Small intestine (tissue), 7 donors: Measurements from ENCODE around the gene PDE4D. TPM values are rescaled to one million over a fixed set of nuclear protein-coding genes. Genes with fewer than 3 reads are reported as not detected.

Source experiments
- DNase-seq, 2 donors: peaks; one replicate each; pipeline versions ENCODE4 v3.0.0 to v3.0.0-alpha.2; 2013
- FAIRE-seq: peaks from 2 replicates; lab custom pipeline; 2012; peaks lifted over from hg19 to GRCh38; lab: Jason Lieb, UNC
- H3K27ac ChIP-seq, 3 donors: one replicate each; pipeline ENCODE4 v1.5.1; 2013; ENCODE audit warnings: low read length in 2 of 3, mild to moderate bottlenecking in 2 of 3, control low read depth in 1 of 3, inconsistent platforms in 1 of 3, low read depth in 1 of 3, moderate library complexity in 1 of 3
- H3K27me3 ChIP-seq, 3 donors: one replicate each; pipeline ENCODE4 v1.6.1; 2013; ENCODE audit warnings: low read length in 3 of 3, inconsistent platforms in 1 of 3; ENCODE audit not compliant: control insufficient read depth in 3 of 3, insufficient read depth in 3 of 3
- H3K36me3 ChIP-seq, 3 donors: one replicate each; pipeline ENCODE4 v1.6.1; 2013; ENCODE audit warnings: low read length in 3 of 3, inconsistent platforms in 1 of 3, low read depth in 1 of 3, mild to moderate bottlenecking in 1 of 3, moderate library complexity in 1 of 3; ENCODE audit not compliant: control insufficient read depth in 3 of 3, insufficient read depth in 2 of 3
- H3K4me1 ChIP-seq, 3 donors: one replicate each; pipeline ENCODE4 v1.6.1; 2013; ENCODE audit warnings: low read length in 2 of 3, inconsistent platforms in 1 of 3, low read depth in 1 of 3, mild to moderate bottlenecking in 1 of 3, moderate library complexity in 1 of 3; ENCODE audit not compliant: control insufficient read depth in 3 of 3, insufficient read depth in 2 of 3
- H3K4me3 ChIP-seq, 3 donors: one replicate each; pipeline ENCODE4 v1.5.1; 2013; ENCODE audit warnings: low read length in 3 of 3, control low read depth in 1 of 3, inconsistent platforms in 1 of 3, low read depth in 1 of 3, mild to moderate bottlenecking in 1 of 3, moderate library complexity in 1 of 3
- H3K9me3 ChIP-seq, 2 donors: one replicate each; pipeline ENCODE4 v1.6.1; 2013; ENCODE audit warnings: low read depth in 1 of 2, low read length in 1 of 2; ENCODE audit not compliant: control insufficient read depth in 2 of 2, insufficient read depth in 1 of 2
- WGBS, 3 donors: extraction: QIAGEN DNeasy Blood & Tissue Kit; methylation state at CpG; one replicate each; pipeline ENCODE4 v1.1.7; 2013; 5-methylcytosine and 5-hydroxymethylcytosine counted together
- polyA plus RNA-seq, 4 donors: library from polyadenylated mRNA; stranded (reverse) in 3 of 4; unstranded in 1 of 4; fragments of 200-250 nt in 3 of 4; fragments of 120-200 nt in 1 of 4; gene quantifications; one replicate each; pipeline versions ENCODE4 v1.2.1 to v1.2.3, GENCODE V29; 2013
- donor health status: healthy with polysubstance abuse.
- donor health status: control.
- donor health status: control.
- donor health status: Bipolar disorder and iron deficiency.
- donor health status: healthy.

PDE4D gene
- polyA plus RNA-seq, 4 donors = 2.9 to 16.2 (median 5.3) TPM

DNA sequence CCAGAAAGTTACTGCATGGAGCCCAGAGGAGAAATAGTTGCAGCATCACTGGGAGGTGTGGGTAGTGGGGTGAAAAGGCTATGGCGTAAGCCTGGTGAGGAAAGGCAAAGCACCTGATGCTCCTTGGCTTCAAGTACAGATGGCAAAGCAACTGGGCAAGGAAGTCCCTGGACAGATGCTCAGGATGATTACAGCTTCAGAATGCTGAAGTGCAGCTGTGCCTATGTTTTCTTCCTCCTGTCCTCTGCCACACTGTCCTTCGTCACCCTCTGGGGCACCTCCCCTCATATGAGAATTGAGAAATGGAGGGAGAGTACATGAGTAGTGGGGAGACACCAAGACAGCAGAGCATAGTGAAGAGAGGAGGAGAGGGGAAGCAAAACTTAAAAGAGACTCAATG lies 328.0 kb downstream of the PDE4D start:
- H3K27ac ChIP-seq = no peak overlapping the region
- H3K9me3 ChIP-seq = no peaks in the 10 kb centered on the region
- 87 to 96% (median 89%) methylated on average over 2 of the region's 2 CpGs for WGBS, 3 donors
- FAIRE-seq (no peak), DNase-seq (no peak)
- H3K36me3 ChIP-seq = no peaks in the 10 kb centered on the region
- H3K4me3 ChIP-seq = no peak overlapping the region
- H3K27me3 ChIP-seq = no peaks in the 10 kb centered on the region
- peaks cover 0 to 3% (median 0%) of the 10 kb centered on the region in 3 donors for H3K4me1 ChIP-seq

- FAIRE-seq (no peak), DNase-seq (peak in 1 of 2 donors; percentile 22)
- no peaks in the 10 kb centered on the region for H3K27me3 ChIP-seq
- no peak overlapping the region for H3K27ac ChIP-seq
- H3K36me3 ChIP-seq = no peaks in the 10 kb centered on the region
- H3K4me3 ChIP-seq = no peak overlapping the region
- 74 to 87% (median 82%) methylated on average over 1 of the region's 1 CpG for WGBS, 3 donors
- H3K4me1 ChIP-seq = peaks cover 0 to 3% (median 0%) of the 10 kb centered on the region in 3 donors
- H3K9me3 ChIP-seq = no peaks in the 10 kb centered on the region
Observed at GRCh38 chr5:59564895-59565294, 328.6 kb downstream of the PDE4D start.

- WGBS, 3 donors = 6 to 27% (median 11%) methylated on average over 3 of the region's 3 CpGs
- H3K27me3 ChIP-seq = no peaks in the 10 kb centered on the region
- H3K36me3 ChIP-seq = no peaks in the 10 kb centered on the region
- H3K27ac ChIP-seq = peak overlapping the region in 1 of 3 donors; percentile 29
- peaks cover 0 to 3% (median 0%) of the 10 kb centered on the region in 3 donors for H3K4me1 ChIP-seq
- no peaks in the 10 kb centered on the region for H3K9me3 ChIP-seq
- DNase-seq (peak; percentile 16 to 70), FAIRE-seq (no peak)
- H3K4me3 ChIP-seq = no peak overlapping the region
Observed at GRCh38 chr5:59562756-59563389, 330.7 kb downstream of the PDE4D start.

GRCh38 chr5:59560553-59560952 lies 333.0 kb downstream of the PDE4D start:
- Histone ChIP-seq H3K36me3 (no peaks in the 10 kb centered on the region), H3K4me3 (no peak overlapping the region), H3K9me3 (no peaks in the 10 kb centered on the region), H3K27me3 (no peaks in the 10 kb centered on the region), H3K27ac (no peak overlapping the region), H3K4me1 (peaks cover 0 to 3% (median 0%) of the 10 kb centered on the region in 3 donors)
- no peak for FAIRE-seq
- 13 to 58% (median 33%) methylated on average over 2 of the region's 2 CpGs for WGBS, 3 donors
- no peak for DNase-seq

DNA sequence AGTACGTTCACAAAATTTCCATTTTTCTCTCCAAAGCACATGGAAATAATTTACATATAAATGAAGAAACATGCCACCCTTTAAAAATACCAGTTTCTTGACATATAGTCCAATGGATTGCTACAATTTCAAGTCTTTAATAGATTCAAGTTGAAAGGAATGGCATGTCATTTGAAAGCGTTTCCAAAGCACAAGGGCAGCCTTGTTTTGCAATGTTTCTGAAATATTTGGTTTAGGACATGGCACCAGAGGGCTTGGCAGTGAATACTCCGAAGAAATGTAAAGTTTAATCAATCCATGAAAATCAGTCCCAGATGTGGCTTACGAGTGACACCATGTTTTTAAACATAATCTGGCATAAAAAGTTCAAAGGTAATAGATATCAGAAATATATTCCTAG lies 333.7 kb downstream of the PDE4D start:
- FAIRE-seq (no peak), DNase-seq (no peak)
- no peaks in the 10 kb centered on the region for H3K27me3 ChIP-seq
- H3K9me3 ChIP-seq = no peaks in the 10 kb centered on the region
- peaks cover 0 to 3% (median 0%) of the 10 kb centered on the region in 3 donors for H3K4me1 ChIP-seq
- no peak overlapping the region for H3K27ac ChIP-seq
- H3K36me3 ChIP-seq = no peaks in the 10 kb centered on the region
- H3K4me3 ChIP-seq = no peak overlapping the region
- WGBS, 3 donors = 75 to 81% (median 79%) methylated on average over 4 of the region's 4 CpGs

- Histone ChIP-seq H3K4me3 (no peak overlapping the region), H3K9me3 (no peaks in the 10 kb centered on the region), H3K27me3 (no peaks in the 10 kb centered on the region), H3K36me3 (no peaks in the 10 kb centered on the region), H3K4me1 (peaks cover 0 to 7% (median 0%) of the 10 kb centered on the region in 3 donors), H3K27ac (no peak overlapping the region)
- DNase-seq (no peak), FAIRE-seq (no peak)
- WGBS, 3 donors = 17 to 41% (median 31%) methylated on average over 3 of the region's 3 CpGs
Observed at GRCh38 chr5:59559323-59559722, 334.2 kb downstream of the PDE4D start.

GRCh38 chr5:59558501-59558900 lies 335.0 kb downstream of the PDE4D start:
- Histone ChIP-seq H3K27me3 (no peaks in the 10 kb centered on the region), H3K27ac (no peak overlapping the region), H3K4me1 (peaks cover 0 to 14% (median 0%) of the 10 kb centered on the region in 3 donors), H3K36me3 (no peaks in the 10 kb centered on the region), H3K9me3 (no peaks in the 10 kb centered on the region), H3K4me3 (no peak overlapping the region)
- no peak for DNase-seq
- FAIRE-seq = no peak
- 87 to 99% (median 88%) methylated on average over 1 of the region's 1 CpG for WGBS, 3 donors

- Histone ChIP-seq H3K27ac (no peak overlapping the region), H3K4me1 (peaks cover 0 to 15% (median 0%) of the 10 kb centered on the region in 3 donors), H3K27me3 (no peaks in the 10 kb centered on the region), H3K36me3 (no peaks in the 10 kb centered on the region), H3K4me3 (no peak overlapping the region), H3K9me3 (no peaks in the 10 kb centered on the region)
- no peak for FAIRE-seq
- no peak for DNase-seq
Observed at GRCh38 chr5:59557572-59557971, 336.0 kb downstream of the PDE4D start.

DNA sequence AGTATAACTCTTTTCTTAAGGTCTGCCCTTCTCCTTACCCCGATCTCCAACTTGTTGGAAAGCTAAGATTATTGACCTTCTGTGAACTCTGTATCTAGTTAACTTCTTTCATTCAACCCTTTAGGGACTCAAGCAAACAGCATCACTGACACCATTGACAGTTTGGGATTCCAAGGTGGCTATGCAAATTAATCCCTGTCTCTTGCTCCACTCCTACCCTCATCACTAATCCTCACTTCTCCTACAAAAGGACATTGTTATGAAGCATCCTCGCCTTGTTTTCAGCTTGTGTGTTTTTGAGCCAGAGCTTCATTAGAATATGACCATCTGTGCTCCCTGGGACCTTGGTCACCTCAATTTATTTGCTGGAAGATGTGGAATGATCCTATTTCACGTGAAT lies 337.9 kb downstream of the PDE4D start:
- no peaks in the 10 kb centered on the region for H3K27me3 ChIP-seq
- H3K4me1 ChIP-seq = peaks cover 0 to 15% (median 0%) of the 10 kb centered on the region in 3 donors
- WGBS, 3 donors = 80 to 91% (median 86%) methylated on average over 3 of the region's 3 CpGs
- DNase-seq = no peak
- no peak overlapping the region for H3K27ac ChIP-seq
- H3K4me3 ChIP-seq = no peak overlapping the region
- H3K9me3 ChIP-seq = no peaks in the 10 kb centered on the region
- no peaks in the 10 kb centered on the region for H3K36me3 ChIP-seq
- FAIRE-seq = no peak
